HEK293 (cell line): Measurements from ENCODE around the gene ARHGEF12.
A peak's percentile ranks its signal among the peaks of the same experiment; 100 is the strongest.

Source experiments
- CTCF ChIA-PET: fragments of 350-600 bp; formaldehyde crosslinking; extraction: SDS; loops from one replicate; lab custom pipeline; 2021; ENCODE audit warnings: antibody characterized with exemption; lab: Yijun Ruan, JAX
- POLR2A ChIA-PET: fragments of 300-600 bp; formaldehyde crosslinking; extraction: SDS; loops from one replicate; lab custom pipeline; 2020; ENCODE audit warnings: antibody characterized with exemption, inconsistent platforms; lab: Yijun Ruan, JAX
- H3K27ac ChIP-seq: fragments of 200-500 bp; sonication (Bioruptor generic); 2 replicates; pipeline ENCODE4 v1.5.1; 2014; ENCODE audit warnings: low read depth, low read length, control low read depth, inconsistent platforms; ENCODE audit errors: extremely low read depth
- H3K36me3 ChIP-seq, 2 experiments: fragments of 200-500 bp in 1 of 2; sonication (Bioruptor generic) in 1 of 2; 1 replicate in 1 of 2; 2 replicates in 1 of 2; pipeline ENCODE4 v1.5.1; 2014 to 2017; ENCODE audit warnings: inconsistent platforms in 2 of 2, low read length in 2 of 2; ENCODE audit not compliant: control insufficient read depth in 2 of 2, insufficient read depth in 1 of 2
- H3K4me1 ChIP-seq: fragments of 200-500 bp; sonication (Bioruptor generic); 2 replicates; pipeline ENCODE4 v1.5.1; 2014; ENCODE audit warnings: mild to moderate bottlenecking, low read length, inconsistent platforms; ENCODE audit not compliant: control insufficient read depth, insufficient read depth
- H3K4me3 ChIP-seq: 2 replicates; pipeline ENCODE4 v1.5.1; 2011; ENCODE audit warnings: low read depth, mild to moderate bottlenecking, control low read depth, low read length, moderate library complexity
- H3K9me3 ChIP-seq: fragments of 200-500 bp; sonication (Bioruptor generic); 2 replicates; pipeline ENCODE4 v1.5.1; 2014; ENCODE audit warnings: low read depth, low read length, inconsistent platforms; ENCODE audit not compliant: control insufficient read depth, insufficient read depth
- CTCF ChIP-seq: fragments of 450-650 bp; formaldehyde crosslinking; IDR thresholded peaks from 2 replicates; pipeline ENCODE4 v1.5.1; 2016; ENCODE audit warnings: missing biosample characterization, missing genetic modification characterization
- SP7 ChIP-seq: fragments of 450-650 bp; formaldehyde crosslinking; IDR thresholded peaks from 2 replicates; pipeline ENCODE4 v1.5.1; 2016; ENCODE audit warnings: missing biosample characterization, missing genetic modification characterization
- ZBTB20 ChIP-seq: fragments of 450-650 bp; formaldehyde crosslinking; IDR thresholded peaks from 2 replicates; pipeline ENCODE4 v1.5.1; 2016; ENCODE audit warnings: missing biosample characterization, missing genetic modification characterization
- ZEB2 ChIP-seq: fragments of 450-650 bp; formaldehyde crosslinking; IDR thresholded peaks from 2 replicates; pipeline ENCODE4 v1.5.1; 2016; ENCODE audit warnings: missing biosample characterization, missing genetic modification characterization
- ZNF132 ChIP-seq: fragments of 450-650 bp; formaldehyde crosslinking; IDR thresholded peaks from 2 replicates; pipeline ENCODE4 v1.5.1; 2017; ENCODE audit warnings: missing biosample characterization, missing genetic modification characterization, borderline replicate concordance
- ZNF24 ChIP-seq: fragments of 450-650 bp; formaldehyde crosslinking; IDR thresholded peaks from 2 replicates; pipeline ENCODE4 v1.5.1; 2016; ENCODE audit warnings: missing biosample characterization, missing genetic modification characterization
- ZNF26 ChIP-seq: fragments of 450-650 bp; formaldehyde crosslinking; IDR thresholded peaks from 2 replicates; pipeline ENCODE4 v1.5.1; 2016; ENCODE audit warnings: missing biosample characterization, missing genetic modification characterization
- ZNF549 ChIP-seq: fragments of 450-650 bp; IDR thresholded peaks from 2 replicates; pipeline ENCODE4 v1.5.1; 2018; ENCODE audit warnings: missing biosample characterization, missing genetic modification characterization, mild to moderate bottlenecking, inconsistent platforms, moderate library complexity
- ZNF561 ChIP-seq: fragments of 450-650 bp; IDR thresholded peaks from 2 replicates; pipeline ENCODE4 v1.5.1; 2018; ENCODE audit warnings: missing biosample characterization, missing genetic modification characterization, borderline replicate concordance
- ZNF626 ChIP-seq: fragments of 450-650 bp; sonication (Bioruptor Pico); formaldehyde crosslinking; IDR thresholded peaks from 2 replicates; pipeline ENCODE4 v1.5.1; 2018; ENCODE audit warnings: missing biosample characterization, missing genetic modification characterization, inconsistent platforms
- ZNF629 ChIP-seq: fragments of 450-650 bp; formaldehyde crosslinking; IDR thresholded peaks from 2 replicates; pipeline ENCODE4 v1.5.1; 2017; ENCODE audit warnings: missing biosample characterization, missing genetic modification characterization
- ZNF645 ChIP-seq: fragments of 450-650 bp; formaldehyde crosslinking; IDR thresholded peaks from 2 replicates; pipeline ENCODE4; 2016; ENCODE audit warnings: missing biosample characterization, missing genetic modification characterization
- ZNF658 ChIP-seq: fragments of 450-650 bp; formaldehyde crosslinking; IDR thresholded peaks from 2 replicates; pipeline ENCODE4; 2016; ENCODE audit warnings: missing biosample characterization, missing genetic modification characterization
- ZNF76 ChIP-seq: fragments of 450-650 bp; formaldehyde crosslinking; IDR thresholded peaks from 2 replicates; pipeline ENCODE4; 2016; ENCODE audit warnings: low read depth, missing biosample characterization, missing genetic modification characterization, borderline replicate concordance
- ZSCAN30 ChIP-seq: fragments of 450-650 bp; IDR thresholded peaks from 2 replicates; pipeline ENCODE4 v1.5.1; 2018; ENCODE audit warnings: missing biosample characterization, mild to moderate bottlenecking, missing genetic modification characterization, moderate library complexity
- TF ChIP-seq, protein P1 (sequence below): fragments of 450-650 bp; formaldehyde crosslinking; conservative IDR thresholded peaks from 2 replicates; pipeline ENCODE4 v1.5.1; 2016; ENCODE audit warnings: low read depth, missing biosample characterization, missing genetic modification characterization

The ARHGEF12 gene

DNA sequence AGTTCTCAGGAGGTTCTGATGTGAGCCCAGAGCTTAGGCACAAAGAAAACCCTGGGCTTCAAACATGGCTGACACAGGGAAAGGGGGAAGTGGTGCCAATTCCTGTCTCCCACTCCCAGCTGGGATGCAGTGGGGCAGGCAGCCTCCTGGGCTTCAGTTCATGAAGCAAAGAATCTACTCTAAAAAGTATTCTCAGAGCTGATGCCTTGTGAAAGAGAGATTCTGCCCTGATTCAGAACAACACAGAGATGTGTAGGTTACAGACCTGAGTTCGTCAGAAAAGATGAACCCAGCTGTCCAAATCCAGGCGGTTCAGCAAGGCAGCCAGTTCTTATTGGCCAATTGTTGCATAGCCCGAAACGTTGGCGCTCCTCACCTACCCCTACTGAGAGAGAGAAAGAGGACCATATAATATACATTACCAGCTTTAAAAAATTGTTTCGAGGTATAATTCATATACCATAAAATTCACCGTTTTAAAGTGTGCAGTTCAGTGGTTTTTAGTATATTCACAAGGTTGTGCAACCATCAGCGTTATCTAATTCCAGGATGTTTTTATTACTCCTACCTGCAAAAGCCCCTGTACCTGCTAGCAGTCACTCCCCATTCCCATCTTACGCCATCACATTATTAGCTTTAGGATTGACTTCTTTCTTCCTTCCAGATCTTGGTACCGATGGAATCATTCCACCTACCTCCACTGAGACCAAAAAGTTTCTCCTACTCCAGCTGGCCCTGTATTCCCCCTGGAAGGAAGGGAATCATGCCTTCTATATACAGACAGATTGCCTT is 18.3 kb upstream of the ARHGEF12 start:
- Histone ChIP-seq H3K9me3 (no peaks in the 10 kb centered on the region), H3K4me3 (no peak overlapping the region), H3K36me3 (no peaks in the 10 kb centered on the region), H3K27ac (no peak overlapping the region), H3K4me1 (no peaks in the 10 kb centered on the region)
- no peak for TF ChIP-seq ZNF645 (tag by site-specific recombination)
- ChIA-PET POLR2A (no interaction called here), CTCF (interaction anchor here (0.8 to 3.1 kb wide), 6 partner anchors 9 to 88 kb away, joined by 3 to 14 read pairs (median 5); no protein-coding TSS in a partner anchor)

DNA sequence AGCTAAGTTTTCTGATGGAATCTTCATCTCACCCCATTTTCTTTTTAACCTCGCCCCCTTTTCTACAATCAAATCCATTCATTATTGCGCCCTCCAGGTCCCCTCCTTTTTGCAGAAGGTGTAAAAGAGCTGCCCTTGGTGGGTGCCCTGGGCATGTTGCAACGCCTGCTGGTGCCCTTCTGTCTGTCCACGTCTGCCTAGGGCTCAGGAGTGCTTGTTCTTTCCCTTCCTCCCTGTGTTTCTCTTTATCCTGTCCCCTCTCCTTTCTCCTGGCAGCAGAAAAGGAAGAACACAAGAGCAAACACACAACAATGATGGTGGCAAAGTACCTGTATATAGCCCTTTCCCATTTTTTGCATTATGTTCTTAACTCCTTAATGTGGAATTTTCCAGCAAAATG is 17.3 kb upstream of the ARHGEF12 start:
- TF ChIP-seq SP7 = no peak
- TF ChIP-seq, protein P1, sequence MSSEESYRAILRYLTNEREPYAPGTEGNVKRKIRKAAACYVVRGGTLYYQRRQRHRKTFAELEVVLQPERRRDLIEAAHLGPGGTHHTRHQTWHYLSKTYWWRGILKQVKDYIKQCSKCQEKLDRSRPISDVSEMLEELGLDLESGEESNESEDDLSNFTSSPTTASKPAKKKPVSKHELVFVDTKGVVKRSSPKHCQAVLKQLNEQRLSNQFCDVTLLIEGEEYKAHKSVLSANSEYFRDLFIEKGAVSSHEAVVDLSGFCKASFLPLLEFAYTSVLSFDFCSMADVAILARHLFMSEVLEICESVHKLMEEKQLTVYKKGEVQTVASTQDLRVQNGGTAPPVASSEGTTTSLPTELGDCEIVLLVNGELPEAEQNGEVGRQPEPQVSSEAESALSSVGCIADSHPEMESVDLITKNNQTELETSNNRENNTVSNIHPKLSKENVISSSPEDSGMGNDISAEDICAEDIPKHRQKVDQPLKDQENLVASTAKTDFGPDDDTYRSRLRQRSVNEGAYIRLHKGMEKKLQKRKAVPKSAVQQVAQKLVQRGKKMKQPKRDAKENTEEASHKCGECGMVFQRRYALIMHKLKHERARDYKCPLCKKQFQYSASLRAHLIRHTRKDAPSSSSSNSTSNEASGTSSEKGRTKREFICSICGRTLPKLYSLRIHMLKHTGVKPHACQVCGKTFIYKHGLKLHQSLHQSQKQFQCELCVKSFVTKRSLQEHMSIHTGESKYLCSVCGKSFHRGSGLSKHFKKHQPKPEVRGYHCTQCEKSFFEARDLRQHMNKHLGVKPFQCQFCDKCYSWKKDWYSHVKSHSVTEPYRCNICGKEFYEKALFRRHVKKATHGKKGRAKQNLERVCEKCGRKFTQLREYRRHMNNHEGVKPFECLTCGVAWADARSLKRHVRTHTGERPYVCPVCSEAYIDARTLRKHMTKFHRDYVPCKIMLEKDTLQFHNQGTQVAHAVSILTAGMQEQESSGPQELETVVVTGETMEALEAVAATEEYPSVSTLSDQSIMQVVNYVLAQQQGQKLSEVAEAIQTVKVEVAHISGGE (tag by site-specific recombination) = peak; percentile 66
- Histone ChIP-seq H3K9me3 (no peaks in the 10 kb centered on the region), H3K4me3 (no peak overlapping the region), H3K27ac (no peak overlapping the region), H3K4me1 (no peaks in the 10 kb centered on the region), H3K36me3 (no peaks in the 10 kb centered on the region)
- ChIA-PET CTCF (interaction anchor here (3.1 kb wide), 1 partner anchor 12 kb away, joined by 14 read pairs; no protein-coding TSS in a partner anchor), POLR2A (no interaction called here)

DNA sequence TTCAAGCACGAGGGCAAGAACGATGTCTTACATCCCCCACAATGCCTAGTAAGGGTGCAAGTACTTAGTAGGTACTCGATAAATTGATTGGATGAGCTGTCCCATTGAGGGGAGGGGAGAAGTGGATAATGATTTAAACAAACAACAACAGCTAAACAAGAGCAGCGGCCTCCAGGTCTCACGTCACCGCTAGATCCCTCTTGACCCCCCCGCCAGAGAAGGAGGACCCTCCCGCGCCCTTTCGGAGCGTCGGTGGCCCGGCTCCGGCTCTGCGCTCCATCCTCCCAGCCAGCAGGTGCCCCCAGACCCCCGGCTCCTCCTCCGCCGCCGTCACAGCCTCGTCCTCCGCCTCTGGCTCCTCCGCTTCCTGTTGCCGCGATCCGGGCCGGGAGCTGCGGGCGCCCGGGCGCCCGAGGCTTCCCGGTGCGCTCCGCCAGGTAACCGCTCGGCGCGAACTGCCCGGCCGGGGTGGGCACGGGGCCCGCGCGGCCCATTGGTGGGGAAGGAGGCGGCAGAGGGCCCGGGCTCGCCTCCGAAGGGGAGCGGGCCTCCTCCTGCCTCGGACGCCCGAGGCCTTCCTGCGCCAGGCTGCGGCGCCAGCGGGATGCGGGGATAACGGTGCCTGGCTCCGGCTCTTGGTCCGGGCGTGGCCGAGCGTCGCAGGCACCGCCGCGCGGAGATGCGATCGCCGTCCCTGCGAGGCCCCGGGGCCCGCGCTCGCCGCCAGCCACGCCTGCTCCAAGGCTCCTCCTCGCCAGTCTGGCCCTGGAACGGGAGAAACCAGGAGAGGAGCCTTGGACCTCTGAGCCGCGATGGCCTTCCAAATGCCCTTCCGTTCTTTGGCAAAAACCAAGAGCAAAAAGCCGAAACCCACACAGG is 11.0 kb upstream of the ARHGEF12 start, which contains the start of gene TLCD5:
Gene TLCD5, plus strand, starts transcription at position 368 of the 879 bp plus-strand sequence. CDS start 2,143 bp downstream, outside the sequence.
- peak within 1 kb of the TSS; percentile 72 for H3K4me3 ChIP-seq
- peak within 1 kb of the TSS; percentile 67 for H3K27ac ChIP-seq
- H3K36me3 ChIP-seq = peaks cover 0 to 19% of the 10 kb centered on the region in 2 experiments; a peak in 2 of 3 replicates
- no peaks in the 10 kb centered on the region for H3K9me3 ChIP-seq
- ChIA-PET POLR2A (interaction anchor here (0.6 to 2.4 kb wide), 2 partner anchors 10 to 13 kb away, joined by 3 to 9 read pairs; no protein-coding TSS in a partner anchor), CTCF (interaction anchor here (0.7 to 2.4 kb wide), 4 partner anchors 11 to 95 kb away, joined by 3 to 13 read pairs (median 4); partner anchors contain the start of gene ARHGEF12)
- H3K4me1 ChIP-seq = no peaks in the 10 kb centered on the region
- no peak for TF ChIP-seq ZNF658 (tag by site-specific recombination)
- TF ChIP-seq ZNF24 = 0 out of 2 replicates have a peak, but pooled peaks have one; percentile 16
- 0 out of 2 replicates have a peak, but pooled peaks have one; percentile 17 for TF ChIP-seq ZNF76 (tag by site-specific recombination)
- 0 out of 2 replicates have a peak, but pooled peaks have one; percentile 36 for TF ChIP-seq CTCF (tag by site-specific recombination)
- peak; percentile 63; the same call in 1 of the 2 replicates for TF ChIP-seq ZNF629 (tag by site-specific recombination)
- TF ChIP-seq ZSCAN30 (tag by site-specific recombination) = peak; percentile 58; the same call in 1 of the 2 replicates
- TF ChIP-seq SP7 = peak; percentile 52; the same call in 1 of the 2 replicates
- TF ChIP-seq ZNF549 (tag by site-specific recombination) = no peak
- TF ChIP-seq ZNF561 (tag by site-specific recombination) = peak; percentile 54; the same call in 1 of the 2 replicates
- no peak for TF ChIP-seq ZNF26 (tag by site-specific recombination)
- TF ChIP-seq ZEB2 = peak; percentile 74
- no peak for TF ChIP-seq ZNF626
- peak; percentile 81 for TF ChIP-seq ZBTB20 (tag by site-specific recombination)
- no peak for TF ChIP-seq ZNF132
